ENCODE measurements around the gene TM6SF1.
"Not testable (repeated sequence)": the region's sequence is repeated elsewhere in the genome, so short reads cannot be mapped to it uniquely, and the experiment has no call there.

TM6SF1 gene

DNA sequence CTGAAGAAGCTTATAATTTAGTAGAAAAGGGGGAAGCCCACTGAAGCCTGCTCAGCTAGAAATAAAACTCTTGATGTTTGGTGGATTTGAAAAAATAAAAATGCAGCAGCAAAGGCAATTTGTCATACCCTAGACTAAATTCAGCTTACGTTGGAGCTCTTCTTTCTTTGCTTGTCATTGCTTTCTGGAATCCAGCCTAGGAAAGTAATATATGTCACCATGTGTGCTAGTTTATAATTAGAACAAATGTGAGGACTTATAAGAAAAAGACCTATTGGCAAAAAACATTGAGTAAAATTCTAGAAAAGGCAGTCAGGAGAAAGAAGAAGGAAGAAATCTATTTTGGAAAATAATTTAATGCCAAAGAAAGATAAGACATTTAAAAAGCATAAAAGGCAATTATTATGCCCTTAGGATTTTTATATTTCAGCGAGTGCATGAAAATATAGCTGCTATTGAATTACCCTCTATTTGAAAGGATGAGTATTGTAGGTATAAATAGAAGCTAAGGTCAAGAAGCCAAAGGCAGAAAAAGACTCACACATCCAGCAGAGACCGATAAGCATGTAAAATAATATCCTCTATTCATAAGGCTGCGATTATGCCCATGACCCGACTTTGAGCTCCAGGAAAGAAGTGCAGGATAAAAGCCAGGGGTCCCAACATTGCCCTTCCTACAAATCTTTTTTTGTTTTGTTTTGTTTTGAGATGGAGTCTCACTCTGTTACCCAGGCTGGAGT, 29.8 kb upstream of the TM6SF1 start:
- Mint-ChIP-seq H3K4me1 (ENCODE audit: low read depth) (peaks cover 3% of the 10 kb centered on the region), H3K27ac (no peak overlapping the region), H3K4me3 (no peak overlapping the region), H3K36me3 (ENCODE audit: low read depth) (no peaks in the 10 kb centered on the region), H3K27me3 (ENCODE audit: low read depth) (peaks cover 41% of the 10 kb centered on the region), H3K9me3 (peaks cover 19% of the 10 kb centered on the region)
- no peak for DNase-seq (ENCODE audit: low spot score)

DNA sequence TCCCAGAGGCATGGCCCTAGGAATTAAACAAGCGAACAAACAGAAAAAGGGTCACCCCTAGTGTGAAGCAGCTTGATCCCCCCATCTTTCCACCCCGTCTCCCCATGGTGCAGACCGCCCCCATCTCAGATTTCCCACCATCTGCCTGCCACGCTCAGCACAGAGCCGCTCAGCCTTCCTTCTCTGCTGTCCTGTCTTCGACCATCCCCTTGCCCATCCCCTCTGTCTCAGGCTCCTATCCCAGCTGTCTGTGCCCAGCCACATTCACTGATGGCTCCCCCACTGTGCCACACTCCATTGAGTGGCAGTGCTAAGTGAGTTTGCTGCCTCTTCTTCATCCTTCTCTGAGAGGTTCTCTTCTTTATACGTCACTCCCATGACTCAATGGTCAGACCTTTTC, 28.7 kb upstream of the TM6SF1 start:
- Mint-ChIP-seq H3K36me3 (ENCODE audit: low read depth) (no peaks in the 10 kb centered on the region), H3K27me3 (ENCODE audit: low read depth) (peaks cover 41% of the 10 kb centered on the region), H3K27ac (no peak overlapping the region), H3K4me1 (ENCODE audit: low read depth) (peaks cover 3% of the 10 kb centered on the region), H3K9me3 (peaks cover 19% of the 10 kb centered on the region), H3K4me3 (no peak overlapping the region)
- DNase-seq (ENCODE audit: low spot score) = no peak

DNA sequence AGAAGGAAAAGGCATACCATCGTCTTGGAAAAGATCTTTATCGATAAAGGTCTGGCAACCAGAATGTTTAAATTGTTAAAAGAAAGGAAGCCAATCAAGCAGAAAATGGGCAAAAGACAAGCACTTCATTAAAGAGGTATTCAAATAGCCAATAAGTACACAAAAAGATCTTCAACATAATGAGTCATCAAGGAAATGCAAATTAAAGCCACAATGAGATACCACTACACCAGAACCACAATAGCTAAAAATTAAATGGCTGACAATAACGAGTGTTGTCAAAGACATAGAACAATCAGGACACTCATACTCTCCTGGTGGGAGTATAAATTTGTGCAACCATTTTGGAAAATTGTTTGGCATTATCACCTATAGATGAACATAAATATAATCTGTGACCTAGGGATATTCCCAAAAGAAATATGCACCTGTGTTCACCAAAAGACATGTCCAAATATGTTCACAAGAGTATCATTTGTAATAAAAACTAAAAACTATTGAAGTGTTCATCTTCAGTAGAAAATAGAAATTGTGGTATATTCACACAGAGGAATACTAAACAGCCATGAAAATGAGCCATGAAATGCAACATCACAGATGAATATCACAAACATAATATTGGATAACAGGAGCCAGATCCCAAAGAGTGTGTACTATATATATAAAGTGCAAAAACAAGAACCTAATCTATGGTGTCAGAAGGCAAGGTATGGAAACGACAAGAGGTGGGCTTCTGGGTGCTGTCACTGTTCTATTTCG, 26.0 kb upstream of the TM6SF1 start:
- Mint-ChIP-seq H3K4me1 (ENCODE audit: low read depth) (peaks cover 3% of the 10 kb centered on the region), H3K27me3 (ENCODE audit: low read depth) (peaks cover 44% of the 10 kb centered on the region), H3K4me3 (no peak overlapping the region), H3K36me3 (ENCODE audit: low read depth) (no peaks in the 10 kb centered on the region), H3K9me3 (peaks cover 7% of the 10 kb centered on the region), H3K27ac (no peak overlapping the region)
- DNase-seq (ENCODE audit: low spot score) = no peak

DNA sequence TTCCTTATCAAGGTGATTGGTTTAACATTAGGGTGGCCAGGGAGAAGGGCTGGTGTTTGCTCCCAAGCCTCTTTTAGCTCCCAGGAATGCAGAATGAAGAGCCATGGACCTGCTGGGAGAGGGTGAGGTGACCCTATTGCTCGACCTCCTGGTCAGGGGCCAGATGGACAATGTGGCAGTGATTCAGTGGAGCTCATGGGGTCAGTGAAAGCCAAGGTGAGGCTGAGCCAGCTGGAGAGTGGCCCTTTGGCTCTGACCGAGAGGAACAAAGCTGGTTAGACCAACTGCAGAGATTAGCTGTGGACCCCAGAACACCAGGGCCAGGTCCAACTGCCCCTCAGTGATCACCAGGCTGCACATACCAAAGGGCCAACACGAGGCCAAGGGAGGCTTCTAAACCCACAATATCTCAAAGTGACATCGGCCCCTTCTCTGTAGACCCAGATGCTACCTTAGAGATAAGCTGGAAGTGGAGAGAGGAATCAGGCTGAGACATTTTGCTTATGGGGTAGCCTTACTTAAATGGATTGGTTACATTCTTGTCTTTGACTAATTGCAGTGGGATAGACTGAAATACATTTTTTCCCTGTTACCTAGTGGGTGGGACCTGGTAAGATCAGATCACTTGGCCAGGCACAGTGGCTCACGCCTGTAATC, 24.6 kb upstream of the TM6SF1 start:
- DNase-seq (ENCODE audit: low spot score) = no peak
- no peak overlapping the region for H3K4me3 Mint-ChIP-seq
- H3K4me1 Mint-ChIP-seq (ENCODE audit: low read depth) = peaks cover 3% of the 10 kb centered on the region
- peaks cover 41% of the 10 kb centered on the region for H3K27me3 Mint-ChIP-seq (ENCODE audit: low read depth)
- H3K9me3 Mint-ChIP-seq = peaks cover 7% of the 10 kb centered on the region
- H3K36me3 Mint-ChIP-seq (ENCODE audit: low read depth) = no peaks in the 10 kb centered on the region
- H3K27ac Mint-ChIP-seq = no peak overlapping the region

DNA sequence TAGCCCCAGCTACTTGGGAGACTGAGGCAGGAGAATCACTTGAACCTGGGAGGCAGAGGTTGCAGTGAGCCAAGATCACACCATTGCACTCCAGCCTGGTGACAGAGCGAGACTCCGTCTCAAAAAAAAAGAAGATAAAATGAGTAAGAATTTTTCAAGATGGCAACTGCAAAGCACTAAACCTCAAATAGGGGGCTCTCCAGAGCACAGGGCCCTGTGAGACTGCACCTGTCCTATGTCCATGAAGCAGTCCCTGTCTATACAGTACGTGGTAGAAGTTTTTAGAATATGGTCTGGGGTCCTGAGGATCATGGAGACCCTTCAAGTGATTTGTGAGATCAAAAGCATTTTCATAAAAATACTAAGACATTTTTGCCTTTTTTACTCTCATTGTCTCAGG, 22.0 kb upstream of the TM6SF1 start:
- peaks cover 26% of the 10 kb centered on the region for H3K27me3 Mint-ChIP-seq (ENCODE audit: low read depth)
- H3K4me3 Mint-ChIP-seq; H3K36me3 Mint-ChIP-seq (ENCODE audit: low read depth); H3K27ac Mint-ChIP-seq; DNase-seq (ENCODE audit: low spot score); H3K9me3 Mint-ChIP-seq; H3K4me1 Mint-ChIP-seq (ENCODE audit: low read depth): not testable (repeated sequence)

DNA sequence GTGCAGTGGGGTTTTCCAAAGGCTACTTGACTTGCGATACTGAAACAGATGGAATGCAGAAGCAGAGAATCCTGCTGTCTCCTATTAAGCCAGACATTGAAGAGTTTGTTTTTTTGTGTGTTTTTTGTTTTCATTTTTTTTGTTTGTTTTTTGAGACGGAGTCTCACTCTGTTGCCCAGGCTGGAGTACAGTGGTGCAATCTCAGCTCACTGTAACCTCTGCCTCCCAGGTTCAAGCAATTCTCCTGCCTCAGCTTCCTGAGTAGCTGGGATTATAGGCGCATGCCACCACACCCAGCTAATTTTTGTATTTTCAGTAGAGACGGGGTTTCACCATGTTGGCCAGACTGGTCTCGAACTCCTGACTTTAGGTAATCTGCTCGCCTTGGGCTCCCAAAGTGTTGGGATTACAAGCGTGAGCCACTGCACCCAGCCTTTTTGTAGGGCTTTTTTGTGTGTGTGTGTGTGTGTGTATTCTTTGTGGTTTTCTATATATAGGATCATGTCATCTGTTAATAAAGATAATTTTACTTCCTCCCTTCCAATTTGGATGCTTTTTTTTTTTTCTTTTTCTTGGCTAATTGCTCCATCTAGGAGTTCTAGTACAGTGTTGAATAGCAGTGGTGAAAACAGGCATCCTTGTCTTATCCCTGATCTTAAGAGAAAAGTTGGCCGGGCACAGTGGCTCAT, 21.4 kb upstream of the TM6SF1 start:
- DNase-seq (ENCODE audit: low spot score); H3K4me1 Mint-ChIP-seq (ENCODE audit: low read depth); H3K4me3 Mint-ChIP-seq; H3K9me3 Mint-ChIP-seq; H3K27ac Mint-ChIP-seq; H3K36me3 Mint-ChIP-seq (ENCODE audit: low read depth): not testable (repeated sequence)
- H3K27me3 Mint-ChIP-seq (ENCODE audit: low read depth) = peaks cover 24% of the 10 kb centered on the region

DNA sequence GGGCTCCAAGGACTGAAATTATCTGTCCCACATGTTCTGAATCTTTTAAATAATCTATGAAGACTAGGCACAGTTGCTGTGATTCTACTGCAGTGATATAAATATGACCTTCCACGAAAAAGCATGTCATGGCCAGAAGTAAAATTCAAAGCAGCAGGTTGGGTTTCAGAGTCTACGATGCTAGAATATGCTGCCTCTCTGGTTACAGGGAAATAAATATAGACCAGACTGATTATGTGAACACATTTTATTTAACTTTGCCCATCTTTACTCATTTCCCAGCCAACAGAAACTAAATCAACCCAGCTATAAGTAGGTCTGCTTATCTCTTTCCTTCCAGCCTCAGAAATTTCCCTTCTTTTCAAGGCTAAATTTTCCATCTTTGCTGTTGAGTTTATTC, 19.9 kb upstream of the TM6SF1 start:
- Mint-ChIP-seq H3K27ac (no peak overlapping the region), H3K4me1 (ENCODE audit: low read depth) (peaks cover 5% of the 10 kb centered on the region), H3K27me3 (ENCODE audit: low read depth) (peaks cover 21% of the 10 kb centered on the region)

DNA sequence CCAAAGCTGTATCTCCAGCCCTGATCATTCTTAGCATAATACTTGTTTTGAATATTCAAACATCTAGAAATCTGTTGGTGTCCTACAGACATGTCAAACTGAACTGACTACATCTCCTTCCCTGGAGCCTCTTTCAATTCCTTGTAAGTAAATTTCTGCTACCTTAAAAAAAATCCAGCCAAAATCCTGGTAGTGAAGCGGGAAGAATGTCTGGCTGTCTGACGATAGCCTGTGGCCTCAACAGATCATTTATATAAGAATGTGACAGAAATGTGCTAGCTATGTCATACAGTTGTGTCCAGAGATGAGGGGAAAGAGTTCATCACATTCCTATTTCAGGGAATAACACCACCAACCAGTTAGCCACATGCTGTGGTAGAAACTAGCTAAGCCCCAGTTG, 18.6 kb upstream of the TM6SF1 start:
- Mint-ChIP-seq H3K4me3 (no peak overlapping the region), H3K9me3 (no peaks in the 10 kb centered on the region), H3K27ac (no peak overlapping the region), H3K27me3 (ENCODE audit: low read depth) (peaks cover 21% of the 10 kb centered on the region), H3K36me3 (ENCODE audit: low read depth) (no peaks in the 10 kb centered on the region), H3K4me1 (ENCODE audit: low read depth) (peaks cover 5% of the 10 kb centered on the region)
- no peak for DNase-seq (ENCODE audit: low spot score)

More for the DNA sequence above, 19.9 kb upstream of the TM6SF1 start:
- Mint-ChIP-seq H3K36me3 (ENCODE audit: low read depth) (no peaks in the 10 kb centered on the region), H3K4me3 (no peak overlapping the region), H3K9me3 (no peaks in the 10 kb centered on the region)
- DNase-seq (ENCODE audit: low spot score) = no peak

DNA sequence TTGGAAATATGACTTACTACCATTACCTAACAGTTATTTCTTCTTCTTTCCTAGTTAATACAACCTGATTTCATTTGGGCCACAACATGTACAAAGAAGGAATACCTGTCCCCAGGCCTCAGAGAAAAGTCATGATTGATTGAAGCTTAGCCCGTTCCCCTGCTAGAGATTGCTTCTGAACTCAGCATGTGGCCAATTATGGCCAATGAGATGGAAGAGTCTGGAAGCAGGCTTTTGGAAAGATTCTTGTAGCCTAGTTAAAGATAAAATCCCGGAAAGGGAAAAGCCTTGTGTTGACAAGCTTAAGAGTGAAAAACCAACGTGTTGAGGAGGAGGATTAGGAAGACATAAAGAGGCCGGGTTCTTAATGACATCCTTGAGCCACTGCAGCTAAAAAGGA, 17.0 kb upstream of the TM6SF1 start:
- H3K27me3 Mint-ChIP-seq (ENCODE audit: low read depth) = peaks cover 20% of the 10 kb centered on the region
- no peak overlapping the region for H3K27ac Mint-ChIP-seq
- H3K4me1 Mint-ChIP-seq (ENCODE audit: low read depth) = peaks cover 5% of the 10 kb centered on the region
- H3K36me3 Mint-ChIP-seq (ENCODE audit: low read depth) = no peaks in the 10 kb centered on the region
- no peak overlapping the region for H3K4me3 Mint-ChIP-seq
- H3K9me3 Mint-ChIP-seq = no peaks in the 10 kb centered on the region
- no peak for DNase-seq (ENCODE audit: low spot score)

DNA sequence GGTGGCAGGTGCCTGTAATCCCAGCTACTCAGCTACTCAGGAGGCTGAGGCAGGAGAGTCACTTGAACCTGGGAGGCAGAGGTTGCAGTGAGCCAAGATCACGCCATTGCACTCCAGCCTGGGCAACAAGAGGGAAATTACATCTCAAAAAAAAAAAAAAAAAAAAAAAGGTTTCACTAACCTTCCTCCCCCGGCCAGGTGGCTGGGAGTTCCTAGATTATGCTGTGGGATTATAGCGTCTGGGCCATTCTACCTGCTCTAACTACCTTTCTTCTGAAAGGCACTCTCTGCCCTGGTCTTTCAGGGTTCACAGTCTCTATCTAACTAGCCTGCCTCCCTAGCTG, 15.5 kb upstream of the TM6SF1 start:
- peaks cover 24% of the 10 kb centered on the region for H3K27me3 Mint-ChIP-seq (ENCODE audit: low read depth)
- not testable (repeated sequence) for DNase-seq (ENCODE audit: low spot score); H3K9me3 Mint-ChIP-seq; H3K4me1 Mint-ChIP-seq (ENCODE audit: low read depth); H3K36me3 Mint-ChIP-seq (ENCODE audit: low read depth); H3K27ac Mint-ChIP-seq; H3K4me3 Mint-ChIP-seq

DNA sequence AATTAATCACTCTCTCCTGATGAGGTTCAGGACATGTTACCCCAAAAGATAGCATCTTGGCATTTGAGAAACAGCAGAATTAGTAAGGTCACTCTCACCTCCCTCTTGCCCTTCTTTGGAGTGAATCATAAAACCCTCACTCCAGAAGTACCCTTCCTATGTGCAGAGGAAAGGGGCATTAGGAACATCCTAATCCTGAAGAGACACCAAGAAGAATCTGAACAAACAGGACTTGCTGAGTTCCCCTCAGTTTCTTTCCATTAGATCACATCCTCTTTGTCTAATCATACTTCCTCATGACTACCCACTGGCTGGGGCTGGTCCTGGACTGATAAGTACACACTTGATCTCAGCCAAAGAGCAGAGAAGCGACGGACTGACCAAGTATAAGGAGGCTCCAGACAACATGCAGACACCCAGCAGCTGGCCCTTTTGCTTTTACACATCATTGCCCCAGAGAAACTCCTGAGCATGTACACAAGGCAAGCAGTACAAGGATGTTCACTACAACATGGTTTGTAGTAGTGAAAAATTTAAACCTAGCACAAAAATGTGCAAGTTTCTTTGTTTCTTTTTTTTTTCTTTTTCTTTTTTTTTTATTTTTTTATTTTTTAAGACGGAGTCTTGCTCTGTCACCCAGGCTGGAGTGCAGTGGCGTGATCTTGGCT, 15.0 kb upstream of the TM6SF1 start:
- Mint-ChIP-seq H3K27ac (no peak overlapping the region), H3K9me3 (no peaks in the 10 kb centered on the region), H3K4me1 (ENCODE audit: low read depth) (peaks cover 5% of the 10 kb centered on the region), H3K36me3 (ENCODE audit: low read depth) (no peaks in the 10 kb centered on the region), H3K27me3 (ENCODE audit: low read depth) (peaks cover 29% of the 10 kb centered on the region), H3K4me3 (no peak overlapping the region)
- no peak for DNase-seq (ENCODE audit: low spot score)

DNA sequence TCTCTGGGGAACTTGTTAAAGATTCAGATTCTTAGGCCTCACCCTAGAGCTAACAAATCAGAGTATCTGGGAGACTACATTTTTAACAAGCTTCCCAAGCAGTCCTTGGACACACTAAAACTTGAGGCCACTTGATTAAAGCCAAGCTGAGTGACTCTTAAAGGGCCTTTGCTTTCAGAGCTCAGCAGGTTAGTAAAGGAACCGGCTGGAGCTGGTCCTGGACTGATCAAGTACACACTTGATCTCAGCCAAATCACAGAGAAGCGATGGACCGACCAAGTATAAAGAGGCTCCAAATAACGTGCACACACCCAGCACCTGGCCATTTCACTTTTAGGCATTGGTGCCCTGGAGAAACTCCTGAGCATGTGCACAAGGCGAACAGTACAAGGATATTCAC, 12.9 kb upstream of the TM6SF1 start:
- peaks cover 40% of the 10 kb centered on the region for H3K27me3 Mint-ChIP-seq (ENCODE audit: low read depth)
- H3K36me3 Mint-ChIP-seq (ENCODE audit: low read depth) = no peaks in the 10 kb centered on the region
- peaks cover 5% of the 10 kb centered on the region for H3K4me1 Mint-ChIP-seq (ENCODE audit: low read depth)
- no peak overlapping the region for H3K27ac Mint-ChIP-seq
- no peak overlapping the region for H3K4me3 Mint-ChIP-seq
- DNase-seq (ENCODE audit: low spot score) = no peak
- H3K9me3 Mint-ChIP-seq = no peaks in the 10 kb centered on the region

DNA sequence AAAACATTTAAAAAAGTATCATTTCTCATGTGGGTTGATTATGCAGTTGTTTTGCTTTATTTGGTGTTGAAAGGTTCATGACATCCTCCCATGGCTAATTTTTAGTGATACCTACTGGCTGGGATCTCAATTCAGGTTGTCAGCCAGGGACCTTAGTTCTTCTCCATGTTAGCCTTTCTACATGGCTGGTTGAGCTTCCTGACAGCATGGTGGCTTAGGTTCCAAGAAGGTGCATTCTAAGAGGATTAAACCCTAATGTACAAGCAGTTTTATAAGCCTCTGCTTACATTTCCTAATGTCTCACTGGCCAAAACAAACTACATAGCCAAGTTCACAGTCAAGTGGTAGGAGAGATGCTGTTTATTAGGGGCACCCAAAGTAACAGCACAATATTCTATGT, 9.4 kb upstream of the TM6SF1 start:
- Mint-ChIP-seq H3K27me3 (ENCODE audit: low read depth) (peaks cover 60% of the 10 kb centered on the region), H3K4me3 (no peak overlapping the region), H3K9me3 (no peaks in the 10 kb centered on the region), H3K4me1 (ENCODE audit: low read depth) (no peaks in the 10 kb centered on the region), H3K36me3 (ENCODE audit: low read depth) (no peaks in the 10 kb centered on the region), H3K27ac (no peak overlapping the region)
- no peak for DNase-seq (ENCODE audit: low spot score)
